ENCODE results near the gene TPRG1L.

The TPRG1L gene

GRCh38 chr1:3671371-3672180, 46.8 kb downstream of the TPRG1L start:
- no peak for DNase-seq (ENCODE audit: low read depth)
- H3K4me3 ChIP-seq (ENCODE audit: low read length) = no peak overlapping the region
- TF ChIP-seq, protein P1, sequence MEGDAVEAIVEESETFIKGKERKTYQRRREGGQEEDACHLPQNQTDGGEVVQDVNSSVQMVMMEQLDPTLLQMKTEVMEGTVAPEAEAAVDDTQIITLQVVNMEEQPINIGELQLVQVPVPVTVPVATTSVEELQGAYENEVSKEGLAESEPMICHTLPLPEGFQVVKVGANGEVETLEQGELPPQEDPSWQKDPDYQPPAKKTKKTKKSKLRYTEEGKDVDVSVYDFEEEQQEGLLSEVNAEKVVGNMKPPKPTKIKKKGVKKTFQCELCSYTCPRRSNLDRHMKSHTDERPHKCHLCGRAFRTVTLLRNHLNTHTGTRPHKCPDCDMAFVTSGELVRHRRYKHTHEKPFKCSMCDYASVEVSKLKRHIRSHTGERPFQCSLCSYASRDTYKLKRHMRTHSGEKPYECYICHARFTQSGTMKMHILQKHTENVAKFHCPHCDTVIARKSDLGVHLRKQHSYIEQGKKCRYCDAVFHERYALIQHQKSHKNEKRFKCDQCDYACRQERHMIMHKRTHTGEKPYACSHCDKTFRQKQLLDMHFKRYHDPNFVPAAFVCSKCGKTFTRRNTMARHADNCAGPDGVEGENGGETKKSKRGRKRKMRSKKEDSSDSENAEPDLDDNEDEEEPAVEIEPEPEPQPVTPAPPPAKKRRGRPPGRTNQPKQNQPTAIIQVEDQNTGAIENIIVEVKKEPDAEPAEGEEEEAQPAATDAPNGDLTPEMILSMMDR (conservative IDR thresholded peaks at IDR 0.05; ENCODE audit: low read depth, low read length) = no peak

GRCh38 chr1:3672231-3672970, 47.6 kb downstream of the TPRG1L start:
- DNase-seq (ENCODE audit: low read depth) = no peak
- H3K4me3 ChIP-seq (ENCODE audit: low read length) = no peak overlapping the region
- TF ChIP-seq, protein P1 (conservative IDR thresholded peaks at IDR 0.05; ENCODE audit: low read depth, low read length) = no peak

GRCh38 chr1:3672971-3673361, 48.2 kb downstream of the TPRG1L start:
- no peak for DNase-seq (ENCODE audit: low read depth)
- H3K4me3 ChIP-seq (ENCODE audit: low read length) = no peak overlapping the region
- TF ChIP-seq, protein P1 (conservative IDR thresholded peaks at IDR 0.05; ENCODE audit: low read depth, low read length) = no peak

DNA sequence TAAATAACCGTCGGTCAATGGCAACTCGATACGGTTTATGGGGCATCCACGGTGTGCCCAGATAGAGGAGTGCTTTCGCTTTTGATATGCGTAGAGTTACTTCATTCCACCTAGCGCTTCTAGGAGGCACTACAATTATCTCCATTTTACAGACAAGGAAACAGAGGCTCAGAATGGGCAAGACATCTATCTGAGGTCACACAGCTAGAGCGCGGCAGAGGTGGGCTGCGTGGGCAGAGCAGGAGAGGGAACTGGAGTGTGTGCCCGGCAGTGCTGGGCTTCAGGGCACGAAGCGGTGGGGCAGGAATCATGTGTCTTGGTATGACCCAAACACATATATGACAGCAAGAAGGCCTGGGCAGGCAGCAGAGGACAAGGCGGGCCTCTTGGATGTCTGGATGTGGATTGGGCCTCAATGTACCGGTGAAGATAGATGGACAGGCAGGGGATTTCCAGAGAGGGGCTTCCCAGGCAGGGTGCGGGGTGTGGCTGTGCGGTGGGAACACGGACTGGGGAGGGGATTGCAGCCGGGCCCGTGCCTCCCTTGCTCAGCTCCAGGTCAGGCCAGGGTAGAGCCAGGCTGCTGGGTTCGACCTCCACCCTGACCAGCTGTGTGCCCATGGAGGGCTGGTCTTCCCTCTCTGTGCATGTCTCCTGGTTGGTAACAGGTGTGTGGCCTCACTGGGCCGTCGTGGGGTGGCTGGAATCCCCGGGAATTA, 48.7 kb downstream of the TPRG1L start:
- H3K4me3 ChIP-seq (ENCODE audit: low read length) = no peak overlapping the region
- no peak for DNase-seq (ENCODE audit: low read depth)
- TF ChIP-seq, protein P1 (conservative IDR thresholded peaks at IDR 0.05; ENCODE audit: low read depth, low read length) = no peak

GRCh38 chr1:3674100-3675094, 49.6 kb downstream of the TPRG1L start:
- DNase-seq (ENCODE audit: low read depth) = no peak
- no peak overlapping the region for H3K4me3 ChIP-seq (ENCODE audit: low read length)
- TF ChIP-seq, protein P1 (conservative IDR thresholded peaks at IDR 0.05; ENCODE audit: low read depth, low read length) = no peak

GRCh38 chr1:3675436-3675835, 50.6 kb downstream of the TPRG1L start:
- no peak for DNase-seq (ENCODE audit: low read depth)
- TF ChIP-seq, protein P1 (conservative IDR thresholded peaks at IDR 0.05; ENCODE audit: low read depth, low read length) = no peak
- no peak overlapping the region for H3K4me3 ChIP-seq (ENCODE audit: low read length)

All from retinal pigment epithelial cell (primary cell).